ENCODE data around the gene TBC1D9. TPM values are rescaled to one million over a fixed set of nuclear protein-coding genes. Genes with fewer than 3 reads are reported as not detected.

Gene TBC1D9
- total and polyA plus RNA-seq, 10 of the 15 experiments (the other 5 are each of a cell fraction or from before 2014, with no cell fraction given), result 0.87 to 14.9 (median 7.1) TPM

DNA sequence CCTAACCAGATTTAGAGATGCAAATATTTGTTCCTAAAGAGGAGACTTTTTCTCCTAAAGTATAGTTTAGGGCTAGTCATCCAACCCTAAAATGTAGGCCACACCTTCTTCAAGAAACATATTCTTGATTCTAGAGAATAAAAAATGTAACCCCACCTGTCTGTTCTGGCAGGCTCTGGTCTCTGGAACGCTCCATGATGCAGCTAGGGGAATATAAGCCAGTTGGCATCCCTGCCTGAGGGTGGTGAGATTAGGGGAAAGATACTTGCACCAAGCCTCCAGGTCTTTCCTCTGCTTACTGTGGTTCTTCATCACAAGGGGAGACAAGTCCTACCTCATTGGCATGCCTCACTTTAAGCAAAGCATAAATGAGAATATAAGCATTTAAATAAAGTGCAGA lies 21.2 kb upstream of the TBC1D9 start:
- intact Hi-C loops (cut with micrococcal nuclease; ENCODE audit: unreplicated experiment), result no loop called here
- no peak for DNase-seq (ENCODE audit: low read depth, low spot score)
- ChIA-PET POLR2A (no interaction called here), SMC1A (ENCODE audit: uncharacterized antibody, unreplicated experiment) (interaction anchor here (1.3 kb wide), 1 partner anchor 13 kb away, joined by 3 read pairs; no protein-coding TSS in a partner anchor), CTCF (no interaction called here), RAD21 (ENCODE audit: unreplicated experiment) (no interaction called here)
- H3K36me3 ChIP-seq (ENCODE audit: control insufficient read depth in 2 of 2, insufficient read depth in 2 of 2, low read length in 1 of 2), result no peaks in the 10 kb centered on the region
- no peak overlapping the region for H3K27ac ChIP-seq (ENCODE audit: control insufficient read depth, insufficient read depth)
- H4K20me1 ChIP-seq (ENCODE audit: control insufficient read depth, insufficient read depth), result no peaks in the 10 kb centered on the region
- H2AFZ ChIP-seq (ENCODE audit: control insufficient read depth, low read depth, low read length), result no peak overlapping the region
- no peak overlapping the region for H3K4me3 ChIP-seq
- WGBS (ENCODE audit: insufficient coverage, insufficient replicate concordance, low lambda C conversion rate, missing lambda C conversion rate), result 9% methylated on average over 1 of the region's 1 CpG
- no peaks in the 10 kb centered on the region for H3K4me1 ChIP-seq (ENCODE audit: control insufficient read depth, insufficient read depth, low read length)
- BruUV-seq (replicated peaks), result no TSS peak
- no peak overlapping the region for H3K9ac ChIP-seq (ENCODE audit: control insufficient read depth, insufficient read depth, low read length)
- in situ Hi-C loops (cut with MboI), result no loop called here
- H3K4me2 ChIP-seq (ENCODE audit: control insufficient read depth, insufficient read depth), result no peak overlapping the region
- no peaks in the 10 kb centered on the region for H3K79me2 ChIP-seq (ENCODE audit: control insufficient read depth, insufficient read depth, low read length)
- no peak for TF ChIP-seq BHLHE40 (IDR thresholded peaks at IDR 0.05; ENCODE audit: borderline replicate concordance in 1 of 2, low read depth in 2 of 2, low read length in 1 of 2)
- TF ChIP-seq KLF5 (IDR thresholded peaks at IDR 0.05; ENCODE audit: partially characterized antibody), result no peak
- TF ChIP-seq, protein P1, sequence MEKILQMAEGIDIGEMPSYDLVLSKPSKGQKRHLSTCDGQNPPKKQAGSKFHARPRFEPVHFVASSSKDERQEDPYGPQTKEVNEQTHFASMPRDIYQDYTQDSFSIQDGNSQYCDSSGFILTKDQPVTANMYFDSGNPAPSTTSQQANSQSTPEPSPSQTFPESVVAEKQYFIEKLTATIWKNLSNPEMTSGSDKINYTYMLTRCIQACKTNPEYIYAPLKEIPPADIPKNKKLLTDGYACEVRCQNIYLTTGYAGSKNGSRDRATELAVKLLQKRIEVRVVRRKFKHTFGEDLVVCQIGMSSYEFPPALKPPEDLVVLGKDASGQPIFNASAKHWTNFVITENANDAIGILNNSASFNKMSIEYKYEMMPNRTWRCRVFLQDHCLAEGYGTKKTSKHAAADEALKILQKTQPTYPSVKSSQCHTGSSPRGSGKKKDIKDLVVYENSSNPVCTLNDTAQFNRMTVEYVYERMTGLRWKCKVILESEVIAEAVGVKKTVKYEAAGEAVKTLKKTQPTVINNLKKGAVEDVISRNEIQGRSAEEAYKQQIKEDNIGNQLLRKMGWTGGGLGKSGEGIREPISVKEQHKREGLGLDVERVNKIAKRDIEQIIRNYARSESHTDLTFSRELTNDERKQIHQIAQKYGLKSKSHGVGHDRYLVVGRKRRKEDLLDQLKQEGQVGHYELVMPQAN (conservative IDR thresholded peaks at IDR 0.05), result no peak
- TF ChIP-seq POLR2AphosphoS5 (IDR thresholded peaks at IDR 0.05; ENCODE audit: low read length), result no peak
- TF ChIP-seq, protein P2, sequence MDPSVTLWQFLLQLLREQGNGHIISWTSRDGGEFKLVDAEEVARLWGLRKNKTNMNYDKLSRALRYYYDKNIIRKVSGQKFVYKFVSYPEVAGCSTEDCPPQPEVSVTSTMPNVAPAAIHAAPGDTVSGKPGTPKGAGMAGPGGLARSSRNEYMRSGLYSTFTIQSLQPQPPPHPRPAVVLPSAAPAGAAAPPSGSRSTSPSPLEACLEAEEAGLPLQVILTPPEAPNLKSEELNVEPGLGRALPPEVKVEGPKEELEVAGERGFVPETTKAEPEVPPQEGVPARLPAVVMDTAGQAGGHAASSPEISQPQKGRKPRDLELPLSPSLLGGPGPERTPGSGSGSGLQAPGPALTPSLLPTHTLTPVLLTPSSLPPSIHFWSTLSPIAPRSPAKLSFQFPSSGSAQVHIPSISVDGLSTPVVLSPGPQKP (IDR thresholded peaks at IDR 0.05; ENCODE audit: low read depth, low read length), result no peak
- TF ChIP-seq TCF3 (IDR thresholded peaks at IDR 0.05; ENCODE audit: borderline replicate concordance, insufficient read depth, low read depth, low read length), result no peak
- no peak for TF ChIP-seq MEF2A (IDR thresholded peaks at IDR 0.05; ENCODE audit: insufficient read depth, low read depth, low read length)
- TF ChIP-seq YY1 (IDR thresholded peaks at IDR 0.05; ENCODE audit: low read depth, low read length), result no peak
- TF ChIP-seq SMAD5 (IDR thresholded peaks at IDR 0.05; ENCODE audit: low read depth), result no peak
- no peak for TF ChIP-seq BRCA1 (IDR thresholded peaks at IDR 0.05; ENCODE audit: low read depth, low read length)
- TF ChIP-seq, protein P3, sequence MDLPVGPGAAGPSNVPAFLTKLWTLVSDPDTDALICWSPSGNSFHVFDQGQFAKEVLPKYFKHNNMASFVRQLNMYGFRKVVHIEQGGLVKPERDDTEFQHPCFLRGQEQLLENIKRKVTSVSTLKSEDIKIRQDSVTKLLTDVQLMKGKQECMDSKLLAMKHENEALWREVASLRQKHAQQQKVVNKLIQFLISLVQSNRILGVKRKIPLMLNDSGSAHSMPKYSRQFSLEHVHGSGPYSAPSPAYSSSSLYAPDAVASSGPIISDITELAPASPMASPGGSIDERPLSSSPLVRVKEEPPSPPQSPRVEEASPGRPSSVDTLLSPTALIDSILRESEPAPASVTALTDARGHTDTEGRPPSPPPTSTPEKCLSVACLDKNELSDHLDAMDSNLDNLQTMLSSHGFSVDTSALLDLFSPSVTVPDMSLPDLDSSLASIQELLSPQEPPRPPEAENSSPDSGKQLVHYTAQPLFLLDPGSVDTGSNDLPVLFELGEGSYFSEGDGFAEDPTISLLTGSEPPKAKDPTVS (IDR thresholded peaks at IDR 0.05; ENCODE audit: low read depth, low read length), result no peak
- no peak for TF ChIP-seq CREM (IDR thresholded peaks at IDR 0.05; ENCODE audit: low read depth)
- TF ChIP-seq, protein P4, sequence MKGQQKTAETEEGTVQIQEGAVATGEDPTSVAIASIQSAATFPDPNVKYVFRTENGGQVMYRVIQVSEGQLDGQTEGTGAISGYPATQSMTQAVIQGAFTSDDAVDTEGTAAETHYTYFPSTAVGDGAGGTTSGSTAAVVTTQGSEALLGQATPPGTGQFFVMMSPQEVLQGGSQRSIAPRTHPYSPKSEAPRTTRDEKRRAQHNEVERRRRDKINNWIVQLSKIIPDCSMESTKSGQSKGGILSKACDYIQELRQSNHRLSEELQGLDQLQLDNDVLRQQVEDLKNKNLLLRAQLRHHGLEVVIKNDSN (IDR thresholded peaks at IDR 0.05; ENCODE audit: borderline replicate concordance, extremely low read length, insufficient read depth, low read depth, low read length), result no peak
- TF ChIP-seq, protein P5, sequence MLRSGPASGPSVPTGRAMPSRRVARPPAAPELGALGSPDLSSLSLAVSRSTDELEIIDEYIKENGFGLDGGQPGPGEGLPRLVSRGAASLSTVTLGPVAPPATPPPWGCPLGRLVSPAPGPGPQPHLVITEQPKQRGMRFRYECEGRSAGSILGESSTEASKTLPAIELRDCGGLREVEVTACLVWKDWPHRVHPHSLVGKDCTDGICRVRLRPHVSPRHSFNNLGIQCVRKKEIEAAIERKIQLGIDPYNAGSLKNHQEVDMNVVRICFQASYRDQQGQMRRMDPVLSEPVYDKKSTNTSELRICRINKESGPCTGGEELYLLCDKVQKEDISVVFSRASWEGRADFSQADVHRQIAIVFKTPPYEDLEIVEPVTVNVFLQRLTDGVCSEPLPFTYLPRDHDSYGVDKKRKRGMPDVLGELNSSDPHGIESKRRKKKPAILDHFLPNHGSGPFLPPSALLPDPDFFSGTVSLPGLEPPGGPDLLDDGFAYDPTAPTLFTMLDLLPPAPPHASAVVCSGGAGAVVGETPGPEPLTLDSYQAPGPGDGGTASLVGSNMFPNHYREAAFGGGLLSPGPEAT (IDR thresholded peaks at IDR 0.05; ENCODE audit: low read depth), result no peak
- no peak for TF ChIP-seq CHD2 (IDR thresholded peaks at IDR 0.05; ENCODE audit: borderline replicate concordance, low read depth, low read length)
- no peak for ATAC-seq
- FAIRE-seq, result no peak
- H3K9me3 ChIP-seq (replicated peaks; ENCODE audit: control insufficient read depth, insufficient read depth, low read length), result no peaks in the 10 kb centered on the region
- H3K27me3 ChIP-seq (replicated peaks in 1 of 2; ENCODE audit: control insufficient read depth in 2 of 2, insufficient read depth in 2 of 2, low read length in 1 of 2), result no peaks in the 10 kb centered on the region
